Measurements from ENCODE around the gene GCFC2. TPM values are rescaled to one million over a fixed set of nuclear protein-coding genes. Genes with fewer than 3 reads are reported as not detected.

GCFC2 gene
- total RNA-seq, 2 experiments from 2014 or later = 30.1 to 31.4 TPM

DNA sequence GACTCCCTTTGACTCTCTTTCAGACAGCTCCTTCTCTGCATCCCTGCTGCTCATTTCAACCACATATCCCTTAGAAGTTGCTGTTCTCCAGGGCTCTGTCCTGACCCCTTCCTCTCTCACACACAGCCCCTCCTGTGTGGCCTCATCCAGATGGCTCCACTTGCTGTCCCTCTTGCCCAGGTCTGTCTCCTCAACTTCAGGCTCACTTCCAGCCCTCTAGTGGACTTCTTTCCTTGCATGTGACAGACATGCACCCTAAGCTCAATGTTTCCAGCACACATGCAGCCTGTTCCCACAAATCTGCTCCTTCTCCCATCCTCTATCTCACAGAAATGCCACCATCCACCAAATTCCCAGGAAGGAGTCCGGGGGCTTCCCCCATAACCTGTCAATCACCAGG is 73.1 kb downstream of the GCFC2 start:
- ChIA-PET CTCF (no interaction called here), POLR2A (no interaction called here)

DNA sequence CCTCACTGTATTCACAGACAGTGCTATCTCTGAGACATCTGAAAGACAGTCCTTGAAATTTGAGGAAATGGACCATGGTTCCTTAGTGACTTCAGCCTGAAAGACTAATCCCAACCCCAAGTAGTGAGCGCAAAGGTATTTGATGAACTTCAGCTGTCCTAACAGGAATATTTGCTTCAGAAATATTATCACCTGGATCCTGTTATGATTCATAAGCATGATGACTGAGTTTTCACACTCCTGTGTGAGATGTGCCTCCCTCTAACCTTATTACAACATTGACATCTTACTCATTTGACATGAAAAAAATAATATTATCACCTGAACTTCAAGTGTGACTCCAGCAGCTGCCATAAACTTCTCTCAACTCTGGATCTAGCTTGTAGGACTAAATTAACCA is 75.8 kb downstream of the GCFC2 start:
- POLR2A ChIA-PET = no interaction called here
- CTCF ChIA-PET = no interaction called here

DNA sequence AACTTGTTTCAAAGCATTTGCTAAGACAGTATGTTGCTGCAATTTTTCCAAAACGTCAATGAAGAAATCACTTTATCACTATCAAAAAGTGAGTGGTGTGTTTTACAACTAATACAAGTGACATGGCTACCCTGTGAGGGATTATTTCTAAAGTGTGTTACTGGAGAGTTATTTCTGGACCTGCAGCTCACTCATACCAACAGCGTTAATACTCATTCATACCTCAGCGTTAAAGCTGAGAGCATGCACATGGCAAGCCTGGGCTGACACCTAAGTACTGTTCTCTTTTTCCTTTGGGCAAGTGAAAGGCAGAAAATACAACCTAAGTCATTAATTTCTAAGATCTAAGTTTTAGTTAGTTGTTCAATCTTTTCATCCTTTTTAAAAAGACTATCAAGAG is 77.1 kb downstream of the GCFC2 start:
- CTCF ChIA-PET = no interaction called here
- POLR2A ChIA-PET = no interaction called here

GRCh38 chr2:75632813-75633212 is 77.9 kb downstream of the GCFC2 start:
- POLR2A ChIA-PET = no interaction called here
- CTCF ChIA-PET = no interaction called here

DNA sequence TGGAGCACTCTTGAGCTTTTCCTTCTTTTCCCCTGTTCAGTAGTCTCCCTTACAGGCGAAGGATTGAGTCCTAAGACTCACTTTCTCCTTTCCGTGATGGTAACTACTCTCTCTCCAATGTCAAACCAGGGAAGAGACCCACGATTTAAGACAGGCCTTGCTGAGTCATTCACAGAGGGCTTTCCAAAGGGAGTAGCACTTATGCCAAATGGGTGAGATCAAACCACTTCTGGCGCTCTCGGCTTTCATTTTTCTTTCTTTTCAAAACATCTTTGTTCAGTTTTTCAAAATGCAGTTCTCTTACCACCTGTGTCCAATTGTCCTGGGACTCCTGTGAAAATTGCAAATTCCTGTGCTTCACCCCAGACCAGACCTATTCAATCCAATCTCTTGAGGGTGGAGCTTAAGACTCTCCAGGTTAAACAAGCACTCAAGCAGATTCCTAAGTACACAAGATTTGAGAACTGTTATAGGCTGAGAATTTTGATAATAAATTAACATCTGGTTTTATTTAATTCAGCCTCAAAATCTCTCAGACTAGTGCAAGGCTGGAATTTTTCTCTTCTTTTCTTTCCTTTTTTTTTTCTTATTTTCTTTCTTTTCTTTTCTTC is 78.5 kb downstream of the GCFC2 start:
- ChIA-PET CTCF (no interaction called here), POLR2A (no interaction called here)

DNA sequence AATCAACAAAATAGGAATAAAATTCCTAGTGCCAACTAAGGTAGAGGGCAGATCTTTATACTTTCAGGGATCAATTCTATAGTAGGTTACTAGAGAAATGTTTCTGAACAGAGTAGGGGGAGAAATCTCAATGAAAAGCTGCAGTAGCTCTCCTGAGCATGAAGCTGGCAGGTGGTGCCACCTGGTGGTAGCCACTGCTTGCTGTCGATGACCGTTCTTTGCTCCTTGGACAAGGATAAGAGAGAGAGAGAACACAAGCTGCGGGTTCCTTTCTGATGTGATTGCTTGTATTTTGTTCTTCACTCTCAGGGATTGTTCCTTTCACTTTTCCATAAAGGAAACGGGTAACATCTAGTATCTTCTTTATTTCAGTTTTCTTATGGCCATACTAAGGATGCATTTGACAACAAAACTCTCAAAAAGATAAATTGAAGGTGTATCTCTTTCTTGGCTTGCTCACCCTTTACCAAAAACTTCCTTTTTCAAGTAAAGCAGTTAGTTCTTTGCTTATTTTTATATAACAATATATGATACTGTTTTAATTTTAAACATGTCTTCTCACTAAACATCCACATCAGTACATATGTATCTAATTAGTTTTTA is 82.7 kb downstream of the GCFC2 start:
- POLR2A ChIA-PET = no interaction called here
- CTCF ChIA-PET = interaction anchor here (1.0 to 1.1 kb wide), 3 partner anchors 8 to 25 kb away, joined by 3 read pairs; no protein-coding TSS in a partner anchor

DNA sequence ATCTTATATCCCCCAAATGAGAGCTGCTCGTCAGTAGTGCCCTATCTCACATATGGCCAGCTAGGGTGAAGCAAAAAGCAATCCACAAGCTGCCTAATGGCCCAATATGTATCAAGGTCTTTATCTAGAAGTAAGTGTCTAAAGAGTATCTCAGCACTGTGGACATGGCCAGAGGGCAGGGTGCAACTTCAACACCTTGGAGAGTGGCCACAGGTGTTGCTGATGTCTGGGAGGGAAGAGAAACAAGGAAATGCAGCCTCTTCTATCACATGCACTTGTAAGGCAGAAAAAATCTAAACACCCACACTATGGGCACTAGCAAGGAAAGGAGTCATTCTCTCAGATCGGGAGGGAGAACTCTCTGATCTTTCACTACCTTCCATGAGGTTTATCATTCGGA is 87.8 kb downstream of the GCFC2 start:
- POLR2A ChIA-PET = no interaction called here
- CTCF ChIA-PET = interaction anchor here (0.7 kb wide), 1 partner anchor 195 kb away, joined by 4 read pairs; no protein-coding TSS in a partner anchor

DNA sequence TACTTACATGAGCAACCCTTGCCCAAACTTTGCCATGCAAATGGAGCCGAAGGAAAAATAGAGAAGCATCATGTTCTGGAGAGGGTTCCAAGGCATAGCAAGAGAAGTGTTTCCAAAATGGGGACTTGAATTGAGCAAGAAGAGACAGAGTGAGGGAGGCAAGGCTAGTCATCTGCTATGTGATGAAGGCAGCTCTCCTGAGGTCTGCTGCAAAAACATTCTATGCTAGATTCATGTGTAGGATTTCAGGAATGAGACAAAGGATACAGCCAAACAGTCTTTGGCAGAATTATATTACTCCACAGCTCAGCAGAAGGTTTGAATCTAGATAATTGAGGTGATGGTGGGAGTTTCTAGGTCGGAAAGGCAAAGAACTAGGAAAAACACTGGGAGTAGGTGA is 88.2 kb downstream of the GCFC2 start:
- POLR2A ChIA-PET = no interaction called here
- CTCF ChIA-PET = no interaction called here

- POLR2A ChIA-PET = no interaction called here
Observed at GRCh38 chr2:75621228-75621627, 89.5 kb downstream of the GCFC2 start.

DNA sequence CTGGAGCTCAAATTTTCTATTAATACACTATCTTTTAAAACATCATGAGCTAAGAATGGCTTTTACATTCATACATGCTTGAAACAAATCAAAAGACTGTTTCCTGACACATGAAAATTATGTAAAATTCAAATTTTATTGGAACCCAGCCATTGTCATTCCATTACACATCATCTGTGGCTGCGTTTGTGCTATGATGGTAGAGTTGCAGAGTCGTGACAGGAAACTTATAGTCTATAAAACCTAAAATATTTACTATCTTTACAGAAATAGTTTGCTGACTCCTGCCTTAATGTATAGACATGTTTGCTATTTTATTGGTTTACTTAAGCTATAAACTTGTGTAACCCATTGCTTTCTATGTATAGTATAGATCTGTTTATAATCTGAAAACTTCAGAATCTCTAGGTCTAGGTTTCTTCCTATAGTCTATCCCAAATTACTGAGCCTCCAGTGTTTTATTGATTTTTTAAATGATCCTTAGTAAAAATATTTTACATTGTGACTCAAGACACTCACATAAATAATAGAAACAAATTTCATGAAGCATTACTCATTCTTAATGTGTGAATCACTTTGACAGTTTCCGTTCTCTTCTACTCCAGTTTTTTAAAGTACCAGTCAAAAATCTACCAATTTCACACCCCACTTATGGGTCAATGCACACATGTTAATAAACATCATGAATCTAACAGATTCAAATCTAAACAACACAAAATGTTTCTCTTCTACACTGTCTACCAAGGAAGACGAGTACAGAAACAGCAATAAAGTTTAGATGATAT is 90.6 kb downstream of the GCFC2 start:
- CTCF ChIA-PET = interaction anchor here (0.7 kb wide), 2 partner anchors 8 to 11 kb away, joined by 3 read pairs; no protein-coding TSS in a partner anchor
- POLR2A ChIA-PET = no interaction called here

More at GRCh38 chr2:75621228-75621627, 89.5 kb downstream of the GCFC2 start:
- CTCF ChIA-PET = no interaction called here

- POLR2A ChIA-PET = no interaction called here
- CTCF ChIA-PET = no interaction called here
Observed at GRCh38 chr2:75616933-75617332, 93.8 kb downstream of the GCFC2 start.

DNA sequence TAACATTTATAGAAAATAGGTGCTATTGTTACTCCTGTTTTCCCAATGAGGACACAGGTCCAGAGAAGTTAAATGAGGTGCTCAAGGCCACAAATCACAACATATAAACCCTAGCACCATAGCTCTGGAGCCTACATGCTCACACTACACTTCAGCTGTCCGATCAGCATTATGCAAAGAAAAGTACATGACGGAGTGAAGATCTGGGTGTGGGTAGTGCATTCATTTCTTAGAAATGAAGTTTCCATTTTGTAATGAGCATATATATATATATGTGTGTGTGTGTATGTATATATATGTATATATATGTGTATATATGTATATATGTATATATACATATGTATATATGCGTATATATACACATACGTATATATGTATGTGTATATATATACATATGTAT is 94.3 kb downstream of the GCFC2 start:
- CTCF ChIA-PET = no interaction called here
- POLR2A ChIA-PET = no interaction called here

- CTCF ChIA-PET = no interaction called here
- POLR2A ChIA-PET = no interaction called here
Observed at GRCh38 chr2:75614162-75614651, 96.5 kb downstream of the GCFC2 start.

- POLR2A ChIA-PET = interaction anchor here (0.6 kb wide), 2 partner anchors 20 to 902 kb away, joined by 3 to 4 read pairs; no protein-coding TSS in a partner anchor
Observed at GRCh38 chr2:75612862-75613243, 97.9 kb downstream of the GCFC2 start.

More at GRCh38 chr2:75612862-75613243, 97.9 kb downstream of the GCFC2 start:
- CTCF ChIA-PET = no interaction called here

Other genes with a start within 250 kb of the GCFC2 start
- not detected for gene EVA1A, start 150.0 kb downstream of the GCFC2 start, total RNA-seq
- gene MRPL19, start 64.1 kb downstream of the GCFC2 start, total RNA-seq = 10 to 100 TPM; 75.9 to 80.0 TPM